Kasumi-1 (cell line): ENCODE results near the gene SEMA7A.
A peak's percentile ranks its signal among the peaks of the same experiment; 100 is the strongest.
"Not testable (repeated sequence)": the region's sequence is repeated elsewhere in the genome, so short reads cannot be mapped to it uniquely, and the experiment has no call there.

Experiments
- DNase-seq, 2 experiments: peaks; one replicate each; lab custom pipeline; 2025; lab: John Stamatoyannopoulos, UW

The SEMA7A gene

DNA sequence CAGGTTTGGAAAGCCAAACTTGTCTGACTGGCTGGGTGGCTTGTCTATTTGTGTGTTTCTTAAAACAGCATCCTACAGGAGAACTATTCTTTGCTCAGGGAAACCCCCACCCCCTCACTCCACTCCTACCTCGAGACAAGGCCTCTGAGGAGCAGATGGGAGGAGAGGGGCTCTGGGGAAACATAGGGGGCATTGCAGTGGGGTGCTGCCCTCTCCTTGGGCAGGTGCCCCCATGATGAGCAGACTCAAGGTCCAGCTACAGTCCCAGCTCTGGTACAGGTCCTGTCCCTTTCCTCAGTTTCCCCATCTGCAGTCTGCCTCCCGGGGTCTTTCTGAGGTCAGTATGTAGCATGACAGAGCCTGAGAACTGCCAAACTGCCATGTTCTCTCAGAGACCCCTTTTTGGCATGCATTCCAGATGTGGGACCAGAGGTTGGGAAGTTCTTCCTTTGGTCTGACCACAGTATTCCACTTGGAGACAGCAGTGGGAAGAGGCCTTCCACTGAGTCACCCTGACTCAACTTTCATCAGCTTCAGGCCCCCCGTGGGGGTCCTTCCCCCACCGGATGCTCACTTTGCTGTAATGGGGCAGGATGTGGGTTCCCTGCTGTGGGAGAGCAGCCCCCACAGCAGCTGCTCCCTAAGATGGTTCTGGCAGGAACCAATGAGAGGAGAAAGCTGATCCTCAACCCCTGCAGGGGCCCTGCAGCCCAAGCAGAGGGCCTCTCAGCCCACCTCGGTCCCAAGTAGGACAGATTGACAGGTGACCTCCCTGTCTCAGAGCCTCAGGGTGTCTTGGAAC lies 34.0 kb downstream of the SEMA7A start:
- peak in 1 of 2 experiments; percentile 16 for DNase-seq

DNA sequence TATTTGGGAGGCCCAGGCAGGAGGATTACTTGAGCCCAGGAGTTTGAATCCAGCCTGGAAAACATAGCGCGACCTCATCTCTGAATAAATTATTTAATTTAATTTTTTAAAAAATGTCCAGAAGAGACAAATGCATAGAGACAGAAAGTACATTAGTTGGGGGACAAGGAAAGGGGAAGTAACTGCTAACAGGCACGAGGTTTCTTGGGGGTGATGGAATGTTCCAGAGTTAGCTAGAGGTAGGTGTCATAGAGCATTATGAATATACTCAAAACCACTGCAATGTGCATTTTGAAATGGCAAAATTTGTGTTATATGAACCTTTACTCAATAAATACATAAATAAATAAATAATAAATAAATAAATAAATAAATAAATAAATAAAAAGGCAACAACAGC lies 34.7 kb downstream of the SEMA7A start:
- peak in 1 of 2 experiments; percentile 27 for DNase-seq

DNA sequence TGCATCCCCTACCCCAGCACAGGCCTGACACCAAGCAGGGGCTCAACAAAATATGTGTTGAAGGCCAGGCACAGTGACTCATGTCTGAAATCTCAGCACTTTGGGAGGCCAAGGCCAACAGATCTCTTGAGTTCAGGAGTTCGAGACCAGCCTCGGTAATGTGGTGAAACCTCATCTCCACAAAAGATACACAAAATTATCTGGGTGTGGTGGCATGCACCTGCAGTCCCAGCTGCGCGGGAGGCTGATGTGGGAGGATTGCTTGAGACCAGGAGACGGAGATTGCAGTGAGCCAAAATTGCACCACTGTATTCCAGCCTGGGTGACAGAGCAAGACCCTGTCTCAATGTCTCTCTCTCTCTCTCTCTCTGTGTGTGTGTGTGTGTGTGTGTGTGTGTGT lies 35.6 kb downstream of the SEMA7A start:
- no peak for DNase-seq

DNA sequence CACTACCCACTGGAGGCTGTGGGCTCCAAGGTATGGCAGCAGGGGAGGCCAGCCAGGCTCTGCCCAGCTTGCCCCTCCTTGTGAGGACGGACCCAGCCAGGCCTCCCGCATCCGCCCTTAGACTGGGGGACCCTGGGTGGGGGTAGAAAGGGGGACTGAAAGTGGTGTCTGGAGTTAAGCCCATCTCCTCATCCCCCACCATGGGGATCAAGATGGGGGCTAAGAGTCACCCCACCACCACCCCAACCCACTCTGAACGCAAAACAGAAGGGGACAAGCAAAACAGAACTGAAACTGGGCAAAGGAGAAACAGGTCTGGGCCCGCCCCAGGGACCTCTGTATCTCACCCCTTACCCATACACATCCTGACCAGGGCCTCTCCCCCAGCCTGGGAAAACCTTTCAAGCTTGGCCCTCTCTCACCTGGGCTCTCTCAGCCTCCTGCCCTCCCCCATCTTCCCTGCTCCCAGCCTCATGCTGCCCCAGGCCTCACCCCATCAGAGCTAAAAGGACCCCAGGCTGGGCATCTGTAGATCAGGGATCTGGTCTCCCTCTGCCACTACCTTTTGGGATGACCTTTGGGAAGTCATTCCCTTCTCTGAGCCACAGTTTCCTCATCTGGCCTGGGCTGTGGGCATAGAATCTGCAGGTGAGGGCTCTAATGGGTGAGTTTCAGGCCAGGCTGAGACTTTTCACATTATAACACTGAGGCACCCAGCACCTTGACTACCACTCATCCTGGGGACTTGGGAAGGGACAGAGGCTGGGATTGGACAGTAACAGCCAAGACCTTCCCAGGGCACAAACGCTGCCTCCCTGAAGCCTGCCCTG lies 36.3 kb downstream of the SEMA7A start:
- no peak for DNase-seq

DNA sequence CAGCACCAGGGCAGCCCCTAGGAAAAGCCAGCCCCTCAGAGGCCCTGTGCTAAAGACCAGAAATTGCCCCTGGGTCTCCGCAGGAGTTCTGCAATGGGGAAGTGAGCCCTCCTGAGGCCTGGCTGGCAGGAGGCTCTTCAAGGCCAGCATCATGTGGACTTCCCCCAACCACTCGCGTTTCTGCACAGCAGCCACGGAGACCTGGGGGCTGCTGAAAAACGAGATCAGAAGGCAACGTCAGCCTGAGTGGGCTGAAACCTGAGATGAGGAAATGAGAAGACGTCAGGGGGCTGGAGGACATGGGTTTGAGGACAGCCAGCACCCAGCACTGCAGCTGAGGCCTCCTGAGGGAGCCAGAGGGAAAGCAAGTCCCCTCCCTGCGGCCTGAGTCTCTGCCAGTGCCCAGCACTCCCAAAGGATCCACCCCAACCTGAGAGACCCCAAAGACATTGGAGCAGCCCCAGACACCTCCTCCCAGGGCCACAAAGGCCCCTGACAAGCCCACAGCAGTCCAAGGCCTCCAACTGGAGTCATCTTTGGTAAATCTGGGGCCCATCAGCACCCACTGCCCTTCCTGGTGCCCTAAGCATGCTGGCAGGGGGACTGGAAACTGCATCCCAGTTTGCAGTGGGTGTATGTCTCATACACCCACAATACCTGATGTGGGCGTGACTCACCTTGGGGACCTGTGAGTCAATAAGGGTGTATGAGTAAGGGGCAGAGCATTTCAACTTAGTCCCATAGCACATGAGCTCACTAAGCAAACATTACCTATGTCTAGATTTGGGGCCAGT lies 37.1 kb downstream of the SEMA7A start:
- peak; percentile 45 to 57 for DNase-seq

DNA sequence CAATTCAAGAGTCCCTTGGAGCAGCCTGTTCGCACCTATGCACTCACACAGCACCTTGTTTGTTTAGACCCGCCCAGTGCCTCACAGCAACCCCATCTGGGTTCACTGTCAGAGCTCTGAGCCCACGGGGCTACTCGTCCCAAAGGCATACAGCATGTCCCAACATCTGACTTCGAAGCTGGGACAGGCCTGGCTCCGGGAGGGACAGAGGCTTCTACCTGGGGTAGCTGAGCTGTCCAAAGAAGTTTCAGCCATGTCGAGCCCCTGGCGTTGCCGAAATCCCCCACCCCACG lies 37.7 kb downstream of the SEMA7A start:
- no peak for DNase-seq

DNA sequence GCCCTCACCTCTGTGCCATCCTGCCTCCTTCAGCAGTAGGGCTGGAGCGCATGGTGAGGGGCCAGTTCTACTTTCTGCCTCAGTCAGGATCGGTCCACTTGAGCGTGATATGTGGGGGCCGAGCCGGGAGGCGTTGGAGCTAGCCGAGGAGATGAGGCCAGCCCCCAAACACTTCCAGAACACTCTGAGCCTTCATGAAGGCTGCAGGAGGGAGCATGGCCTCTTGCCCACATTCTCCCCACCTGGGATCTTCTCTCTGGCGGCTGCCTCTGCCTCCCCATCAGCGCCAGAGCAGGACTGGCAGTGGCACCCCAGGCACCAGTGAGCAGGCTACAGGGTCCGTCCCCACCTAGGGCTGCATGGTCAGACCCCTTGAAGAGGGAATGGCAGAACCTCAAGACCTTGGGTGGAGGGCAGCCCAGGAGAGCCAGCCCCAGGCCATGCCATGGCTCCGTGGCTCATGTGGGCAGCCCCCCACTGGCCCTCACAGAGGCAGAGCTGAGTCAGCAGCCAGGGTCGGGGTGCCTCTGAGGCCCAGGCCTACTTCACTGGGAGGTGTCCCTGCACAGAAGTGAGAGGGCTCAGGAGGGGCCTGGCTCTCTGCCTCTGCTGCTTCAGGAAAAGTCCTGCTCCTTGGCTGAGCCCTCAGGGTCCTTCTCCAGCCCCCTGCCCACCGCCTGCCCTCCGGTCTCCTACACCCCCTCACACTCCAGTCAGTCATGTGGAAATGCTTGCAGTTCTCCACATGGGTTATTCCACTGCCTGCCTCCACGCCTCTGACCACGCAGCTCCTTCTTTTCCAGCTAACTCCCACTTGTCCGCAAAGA lies 38.2 kb downstream of the SEMA7A start:
- no peak for DNase-seq

DNA sequence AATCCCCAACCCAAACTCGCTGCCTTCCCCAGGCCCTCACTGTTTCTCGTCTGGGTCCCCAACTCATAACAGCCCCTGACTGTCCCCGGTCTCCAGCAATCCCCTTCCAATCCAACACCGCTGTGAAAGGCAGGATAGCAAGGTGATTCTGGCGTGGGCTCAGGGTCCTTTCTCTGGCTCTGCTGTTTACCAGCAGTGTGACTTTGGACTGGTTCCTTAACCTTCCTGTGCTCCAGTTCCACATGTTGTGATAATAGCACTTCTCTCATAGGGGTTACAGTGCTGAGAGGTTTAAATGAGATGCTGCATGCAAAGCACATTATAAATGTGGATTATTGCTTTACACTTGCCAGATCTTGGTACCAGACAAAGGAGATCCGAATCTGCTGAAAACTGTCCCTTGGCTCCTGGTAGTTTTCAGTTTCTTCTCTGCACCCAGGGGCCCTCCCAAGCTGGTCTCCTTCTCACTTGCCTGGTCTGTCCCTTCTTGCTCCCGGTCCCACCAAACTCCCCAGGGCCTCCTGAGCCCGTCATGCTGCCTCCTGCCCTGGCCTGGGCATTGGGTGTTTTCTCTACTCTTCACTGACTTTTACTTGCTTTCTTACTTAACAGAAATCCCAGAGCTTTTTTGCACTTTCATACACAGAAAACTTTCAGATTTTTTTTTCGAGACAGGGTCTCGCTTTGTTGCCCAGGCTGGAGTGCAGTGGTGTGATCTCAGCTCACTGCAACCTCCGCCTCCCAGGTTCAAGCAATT lies 39.5 kb downstream of the SEMA7A start:
- no peak for DNase-seq

DNA sequence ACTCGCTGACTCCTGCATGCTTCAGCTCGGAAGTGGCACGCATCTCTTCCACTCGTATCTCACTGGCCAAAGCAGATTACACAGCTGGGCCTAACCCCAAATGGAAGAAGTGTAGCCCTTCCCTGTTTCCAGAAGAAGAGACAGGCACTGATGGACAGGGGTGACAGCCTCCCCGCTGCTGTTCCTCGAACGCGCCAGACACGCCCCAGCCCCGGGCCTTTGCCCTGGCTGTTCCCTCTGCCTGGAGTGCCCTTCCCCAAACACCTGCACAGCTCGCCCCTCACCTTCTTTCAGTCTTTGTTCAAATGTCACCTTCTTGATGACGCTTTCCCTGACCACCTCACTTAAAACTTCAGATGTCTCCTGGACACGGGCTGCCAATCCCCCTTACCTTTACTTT lies 40.3 kb downstream of the SEMA7A start:
- DNase-seq = no peak

DNA sequence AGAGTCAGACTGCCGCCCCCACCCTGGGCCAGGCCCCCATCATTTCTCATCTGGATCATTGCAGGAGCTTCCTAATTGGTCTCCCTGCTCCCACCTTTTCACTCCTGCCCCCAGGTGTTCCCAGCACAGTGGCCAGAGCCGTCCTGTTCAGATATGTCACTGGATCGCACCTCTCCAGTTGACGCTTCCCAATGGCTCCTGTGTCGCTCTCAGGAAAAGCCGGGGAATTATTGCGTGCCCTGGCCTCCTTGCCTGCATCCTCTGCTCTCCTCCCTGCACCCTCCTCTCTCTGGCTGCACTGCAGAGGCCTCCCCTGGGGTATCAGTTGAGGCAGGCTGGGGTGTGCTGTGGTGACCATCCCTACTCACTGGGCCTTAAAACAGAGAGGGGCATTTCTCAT lies 40.9 kb downstream of the SEMA7A start:
- no peak for DNase-seq

DNA sequence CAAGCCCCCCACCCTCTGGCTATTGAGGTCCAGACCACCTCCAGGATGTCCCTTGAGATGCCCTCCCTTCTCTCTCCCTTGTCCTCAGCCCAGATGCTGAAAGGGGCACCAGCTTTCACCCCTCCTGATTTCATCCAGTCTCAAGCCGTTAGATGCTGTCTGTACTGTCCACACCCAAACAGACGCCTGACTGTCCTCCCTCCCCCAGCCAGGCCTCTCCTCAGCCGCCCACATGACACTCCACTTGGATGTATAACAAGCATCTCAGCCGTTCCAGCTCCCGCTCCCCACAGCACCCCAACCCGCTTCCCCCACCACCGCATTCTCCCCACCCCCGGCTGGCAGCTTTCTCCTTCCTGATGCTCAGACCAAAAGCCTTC lies 41.3 kb downstream of the SEMA7A start:
- DNase-seq = no peak

DNA sequence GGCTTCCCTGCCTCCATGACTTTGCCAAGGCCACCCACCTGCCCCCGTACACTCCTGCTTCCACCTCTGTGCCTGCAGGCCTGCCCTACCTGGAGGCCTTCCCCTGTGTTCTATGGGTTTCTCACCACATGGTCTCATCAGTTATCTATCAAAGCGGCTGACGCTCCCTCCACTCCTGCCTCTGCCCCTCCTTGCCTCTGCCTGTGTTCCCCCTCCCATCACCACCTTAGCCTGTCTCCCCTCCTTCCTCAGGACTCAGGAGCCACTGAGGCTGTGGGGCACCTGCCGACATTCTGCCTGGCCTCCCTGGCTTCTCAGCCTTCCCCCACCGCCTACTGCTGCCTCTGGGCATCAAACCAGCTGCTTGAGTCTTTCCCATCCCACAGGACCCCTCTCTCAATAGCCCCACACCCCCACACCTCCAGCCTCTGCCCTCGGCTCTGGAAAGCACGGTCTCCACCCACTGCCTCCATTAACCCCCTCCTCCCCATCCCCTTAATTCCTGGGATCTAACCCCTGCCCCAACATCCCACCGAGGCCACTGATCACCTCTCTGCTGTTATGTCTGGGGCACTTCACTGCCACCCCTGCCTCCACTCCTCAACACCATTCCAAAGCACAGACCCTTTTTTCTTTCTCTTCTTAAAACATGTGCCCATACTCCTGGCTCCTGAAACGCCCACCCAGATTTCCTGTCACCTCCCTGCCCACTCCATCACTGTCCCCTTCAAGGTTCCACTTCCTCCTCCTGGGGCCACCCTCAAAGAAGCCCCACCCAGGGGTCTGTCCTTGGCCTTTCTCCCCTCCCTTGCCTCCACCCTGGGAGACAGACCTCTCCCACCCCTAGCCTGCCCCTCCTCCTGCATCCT lies 41.9 kb downstream of the SEMA7A start:
- no peak for DNase-seq

DNA sequence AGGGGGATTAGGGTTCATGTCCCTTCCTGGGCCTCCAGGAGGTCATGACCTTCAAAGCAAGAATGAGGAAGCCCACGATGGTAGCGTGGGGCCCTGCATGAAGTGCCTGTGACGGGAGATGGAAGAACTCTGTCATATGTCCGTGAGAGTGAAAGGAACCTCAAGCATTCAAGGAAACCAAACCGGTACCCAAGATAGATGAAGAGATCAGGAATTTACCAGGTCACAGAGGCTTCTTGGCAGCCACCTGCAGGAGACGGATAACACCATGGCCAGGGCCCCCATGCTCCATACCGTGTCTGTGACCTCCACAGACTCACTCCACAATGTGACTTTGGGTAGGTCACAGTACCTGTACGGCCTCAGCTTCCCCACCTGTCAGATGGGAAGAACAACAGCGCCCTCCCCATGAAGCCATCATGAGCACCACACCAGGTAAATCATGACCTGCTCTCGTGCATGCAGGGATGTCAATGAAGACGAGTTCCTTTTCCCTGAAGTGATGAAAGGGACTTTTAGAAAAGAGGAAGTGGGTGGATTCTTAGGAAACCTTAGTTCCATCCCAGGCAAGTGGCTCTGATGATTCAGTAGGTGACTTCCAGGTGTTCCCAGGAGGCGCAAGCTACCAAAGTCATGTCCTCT lies 43.0 kb downstream of the SEMA7A start:
- DNase-seq = peak; percentile 42 to 47

DNA sequence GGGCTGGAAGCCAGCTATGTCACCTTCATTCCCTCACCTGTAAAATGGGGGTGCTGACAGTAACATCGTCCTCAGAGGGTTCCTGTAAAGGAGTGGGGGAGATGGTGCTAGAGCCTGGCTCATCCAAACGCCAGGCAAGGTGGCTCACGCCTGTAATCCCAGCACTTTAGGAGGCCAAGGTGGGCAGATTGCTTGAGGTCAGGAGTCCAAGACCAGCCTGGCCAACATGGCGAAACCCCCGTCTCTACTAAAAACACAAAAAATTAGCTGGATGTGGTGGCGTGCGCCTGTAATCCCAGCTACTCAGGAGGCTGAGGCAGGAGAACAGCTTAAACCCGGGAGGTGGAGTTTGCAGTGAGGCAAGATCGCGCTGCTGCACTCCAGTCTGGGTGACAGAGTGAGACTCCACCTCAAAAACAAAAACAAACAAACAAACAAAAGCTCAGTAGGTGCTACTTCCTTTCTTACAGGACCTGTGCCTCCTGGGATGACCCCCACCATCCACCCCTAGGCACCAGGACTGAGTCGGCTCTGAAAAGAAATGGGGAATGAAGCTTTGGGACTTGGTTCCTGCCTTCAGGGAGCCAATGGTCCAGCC lies 43.6 kb downstream of the SEMA7A start:
- DNase-seq = not testable (repeated sequence)

DNA sequence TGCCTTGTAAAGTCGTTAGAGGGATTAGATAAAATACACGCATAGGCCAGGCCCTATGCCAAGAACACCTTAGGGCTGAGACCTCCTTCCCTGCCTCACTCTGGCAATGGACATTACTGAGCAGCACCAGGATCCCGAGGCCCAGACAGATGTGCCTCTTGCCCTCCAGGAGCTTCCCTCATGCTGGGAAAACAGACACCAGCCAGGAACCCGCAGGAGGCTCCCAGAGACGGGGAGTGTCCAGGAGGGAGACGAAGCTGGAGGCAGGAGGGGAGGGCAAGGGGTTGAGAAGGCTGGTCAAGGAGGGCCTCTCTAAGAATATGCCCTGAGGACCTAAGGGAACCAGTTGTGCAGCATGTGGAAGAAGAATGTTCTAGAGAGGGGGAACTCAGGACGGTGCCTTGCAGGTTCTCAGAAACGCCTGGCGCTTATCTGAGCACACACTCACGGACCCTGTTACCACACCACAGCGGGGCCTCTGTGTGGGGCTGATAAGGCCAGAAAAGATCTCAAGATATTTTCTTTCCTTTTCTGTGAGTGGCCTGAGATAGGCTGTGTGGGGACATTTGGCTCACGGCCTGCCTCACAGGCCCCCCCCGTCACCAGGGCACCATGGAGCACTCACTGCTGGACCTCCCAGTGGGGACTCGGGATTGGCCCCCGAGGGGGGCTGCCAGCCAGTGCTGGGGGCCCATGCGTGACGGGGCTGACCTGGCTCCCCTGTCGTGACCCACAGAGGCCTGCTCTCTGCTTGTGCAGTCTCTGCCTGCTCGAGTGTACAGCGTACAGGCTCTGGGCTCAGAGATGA lies 44.3 kb downstream of the SEMA7A start:
- no peak for DNase-seq

DNA sequence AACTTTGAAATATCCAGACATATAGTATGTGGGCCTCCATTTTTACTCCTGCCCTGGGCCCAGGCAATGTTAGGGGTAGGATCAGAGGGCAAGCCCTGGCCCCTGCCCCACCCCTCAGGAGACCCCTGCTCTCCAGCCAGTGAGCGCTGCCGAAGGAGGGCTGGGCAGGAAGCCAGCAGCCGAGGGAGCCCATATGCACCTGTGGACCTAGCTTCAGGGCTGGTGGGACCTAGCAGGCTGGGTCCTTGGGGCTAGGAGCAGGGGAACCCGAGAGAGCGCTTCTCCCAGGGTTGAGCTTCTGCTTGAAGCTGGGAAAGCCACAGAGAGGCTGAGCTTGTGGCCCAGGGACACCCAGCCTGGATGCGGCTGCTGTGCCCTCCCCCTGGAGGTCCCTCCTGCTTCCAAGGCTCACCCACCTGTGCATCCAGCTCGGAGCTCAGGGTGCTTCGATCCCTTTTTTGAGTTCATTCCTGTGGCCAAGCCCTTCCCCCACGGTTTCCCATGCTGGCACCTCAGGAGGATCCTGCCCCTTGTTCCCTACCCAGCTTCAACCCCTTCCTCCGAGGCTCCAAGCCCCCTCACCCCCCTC lies 45.3 kb downstream of the SEMA7A start:
- DNase-seq = no peak

DNA sequence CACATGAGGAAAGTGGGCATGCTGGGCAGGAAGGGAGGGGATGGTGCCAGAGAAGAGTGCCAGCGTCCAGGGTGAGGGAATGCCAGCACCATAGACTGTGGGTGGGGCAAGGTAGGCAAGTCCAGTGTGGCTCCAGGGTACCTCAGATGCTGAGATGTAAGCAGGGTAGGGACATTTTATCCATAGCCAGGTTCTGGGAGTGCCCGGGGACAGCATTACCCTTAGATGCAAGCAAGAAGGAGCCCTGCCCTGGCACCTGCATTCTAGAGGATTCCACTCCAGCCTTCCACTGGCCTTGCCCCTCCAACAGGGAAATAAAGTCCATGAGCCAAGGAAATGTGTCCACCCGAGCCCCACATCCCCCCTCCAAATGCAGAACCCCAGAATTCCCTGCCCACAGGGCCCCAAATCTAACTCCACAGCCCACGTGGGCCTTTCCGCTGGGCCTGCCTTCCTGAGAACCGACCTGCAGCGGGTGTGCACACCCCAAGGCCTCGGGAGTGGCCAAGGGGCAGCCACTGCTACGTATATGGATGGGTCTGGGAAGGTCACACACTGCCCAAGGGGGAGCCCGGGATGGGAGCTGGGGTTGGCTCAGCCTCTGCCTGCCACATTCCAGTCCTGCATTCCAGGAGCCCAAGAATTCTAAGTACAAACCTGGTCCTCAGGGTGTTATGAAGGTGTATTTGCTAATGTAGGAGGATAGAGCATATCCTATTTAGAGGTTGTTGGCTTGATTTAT lies 46.0 kb downstream of the SEMA7A start:
- DNase-seq = no peak
